Adrenal gland (tissue), 12 donors: Measurements from ENCODE around the gene RPL29. TPM values are rescaled to one million over a fixed set of nuclear protein-coding genes. Genes with fewer than 3 reads are reported as not detected.
A peak's percentile ranks its signal among the peaks of the same experiment; 100 is the strongest.

Experiments used
- DNase-seq, 7 donors: peaks; one replicate each; pipeline ENCODE4 v3.0.0-alpha.2; 2019 to 2020
- H3K27ac ChIP-seq, 5 donors: fragments of 200-600 bp; sonication (generic) in 4 of 5; 1 replicate in 3 of 5; 2 replicates in 2 of 5; pipeline versions ENCODE4 v1.5.1 to v1.8.0; 2016 to 2020; ENCODE audit warnings: mild to moderate bottlenecking in 1 of 5
- H3K27me3 ChIP-seq: fragments of 200-600 bp; 2 replicates; pipeline ENCODE4 v1.8.0; 2021
- H3K36me3 ChIP-seq, 2 donors: fragments of 200-600 bp; replicated peaks in 1 of 2; 1 replicate in 1 of 2; 2 replicates in 1 of 2; pipeline versions ENCODE4 v1.5.1 to v1.8.0; 2018 to 2022
- H3K4me1 ChIP-seq, 2 donors: fragments of 200-600 bp; replicated peaks in 1 of 2; 1 replicate in 1 of 2; 2 replicates in 1 of 2; pipeline versions ENCODE4 v1.5.1 to v1.8.0; 2018 to 2021
- H3K4me3 ChIP-seq, 4 donors: fragments of 200-600 bp; sonication (generic) in 3 of 4; one replicate each; pipeline ENCODE4 v1.5.1; 2016 to 2018
- H3K9me3 ChIP-seq, 3 donors: fragments of 200-600 bp; sonication (generic) in 1 of 3; replicated peaks in 1 of 3; 1 replicate in 2 of 3; 2 replicates in 1 of 3; pipeline versions ENCODE4 v1.5.1 to v1.8.0; 2016 to 2021
- POLR2A ChIP-seq, 2 donors: fragments of 450-650 bp; IDR thresholded peaks; one replicate each; pipeline ENCODE4 v1.6.1; 2017; ENCODE audit warnings: antibody characterized with exemption in 2 of 2, mild to moderate bottlenecking in 2 of 2, moderate library complexity in 1 of 2
- WGBS, 4 donors: extraction: QIAGEN DNeasy Blood & Tissue Kit in 2 of 4; methylation state at CpG; one replicate each; pipeline versions ENCODE4 v1.1.5 to v1.1.7; 2013 to 2017; 5-methylcytosine and 5-hydroxymethylcytosine counted together
- intact Hi-C, 2 donors: fragments of 100-400 bp; cut with DNase I; formaldehyde crosslinking; loops; one replicate each; pipeline versions ENCODE4 v1.14.1 to v1.15.0; 2022 to 2023
- polyA plus RNA-seq, 3 donors: library from polyadenylated mRNA; stranded (reverse); fragments of 200-250 nt in 2 of 3; fragments of 350-450 nt in 1 of 3; fragmentation: Illumina TruSeq in 1 of 3; extraction: RNeasy Lipid Tissue Mini Kit (QIAGEN cat#74804) in 1 of 3; gene quantifications; one replicate each; pipeline ENCODE4 v1.2.3, GENCODE V29; 2013 to 2014
- total RNA-seq, 9 donors: library from RNA; depleted of rRNA in 4 of 9; stranded (reverse); fragments of >200 nt in 4 of 9; fragments of 120-200 nt in 1 of 9; fragmentation: NEBNext Ultra II Directional in 1 of 9; extraction: Animal tissue kit (Norgen Biotek cat#: 25700) in 1 of 9; gene quantifications; one replicate each; pipeline versions ENCODE4 v1.1.0 to v1.2.4, GENCODE V29; 2013 to 2023
- TF ChIP-seq, protein P1 (sequence below), 6 experiments: fragments of 450-650 bp in 4 of 6; fragments of 200-600 bp in 2 of 6; sonication (generic) in 1 of 6; IDR thresholded peaks; 1 replicate in 5 of 6; 2 replicates in 1 of 6; pipeline versions ENCODE4 v1.5.1 to v1.8.0; 2016 to 2021; ENCODE audit warnings: antibody characterized with exemption in 6 of 6, mild to moderate bottlenecking in 2 of 6, moderate library complexity in 1 of 6
- donor health status: healthy with polysubstance abuse.
- donor health status: Bipolar disorder and iron deficiency.
- donor health status: DM: yes; HTN: yes; CAD: no.
- donor health status: DM: no; HTN: no; CAD: no.
- donor health status: DM: no; HTN: no; CAD: no.
- donor health status: DM: yes; HTN: yes; CAD: no.

The RPL29 gene
- total and polyA plus RNA-seq, 12 donors: 947 to 3,421 (median 1,448) TPM

DNA sequence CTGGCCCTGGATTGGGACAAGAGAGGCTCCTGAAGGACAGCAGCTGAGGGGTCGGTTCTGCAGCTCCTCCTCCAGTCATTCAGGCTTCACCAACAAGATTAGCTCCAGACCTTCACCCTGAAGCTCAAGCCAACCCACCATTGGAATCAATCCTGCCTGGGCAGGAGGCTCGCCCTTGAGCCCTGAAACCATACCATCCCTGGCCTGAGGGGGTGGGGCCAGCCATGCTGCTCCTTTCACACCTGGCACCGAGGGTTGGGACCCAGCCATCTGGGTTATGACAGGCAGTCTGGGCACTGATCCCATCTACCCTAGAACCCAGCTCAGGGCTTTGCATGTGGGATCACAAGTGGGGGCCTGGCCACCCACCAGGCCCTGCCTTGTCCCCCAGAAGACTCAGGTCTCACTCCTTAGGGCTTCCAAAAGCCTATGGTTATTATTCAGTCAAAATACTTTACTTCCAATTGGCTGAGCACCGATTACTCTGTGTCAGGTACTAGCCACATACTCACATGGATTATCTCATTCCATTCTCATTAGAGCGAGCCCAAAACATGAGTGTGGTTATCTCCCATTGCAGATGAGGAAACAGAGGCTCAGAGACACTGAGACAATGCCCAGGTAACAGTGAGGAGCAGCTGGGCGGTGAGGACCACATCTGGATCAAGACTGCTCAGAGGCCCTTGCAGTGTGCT is 24.9 kb downstream of the RPL29 start:
- Histone ChIP-seq H3K36me3 (no peaks in the 10 kb centered on the region), H3K27ac (peak overlapping the region in 3 of 5 donors; percentile 30 to 46 (median 35)), H3K27me3 (no peaks in the 10 kb centered on the region), H3K9me3 (no peaks in the 10 kb centered on the region), H3K4me1 (peaks cover 34 to 63% of the 10 kb centered on the region in 2 donors), H3K4me3 (no peak overlapping the region)
- 55 to 72% (median 61%) methylated on average over 4 to 6 of the region's 6 CpGs for WGBS, 4 donors
- DNase-seq: peak in 3 of 7 donors; percentile 52 to 72 (median 59)
- TF ChIP-seq, protein P1, sequence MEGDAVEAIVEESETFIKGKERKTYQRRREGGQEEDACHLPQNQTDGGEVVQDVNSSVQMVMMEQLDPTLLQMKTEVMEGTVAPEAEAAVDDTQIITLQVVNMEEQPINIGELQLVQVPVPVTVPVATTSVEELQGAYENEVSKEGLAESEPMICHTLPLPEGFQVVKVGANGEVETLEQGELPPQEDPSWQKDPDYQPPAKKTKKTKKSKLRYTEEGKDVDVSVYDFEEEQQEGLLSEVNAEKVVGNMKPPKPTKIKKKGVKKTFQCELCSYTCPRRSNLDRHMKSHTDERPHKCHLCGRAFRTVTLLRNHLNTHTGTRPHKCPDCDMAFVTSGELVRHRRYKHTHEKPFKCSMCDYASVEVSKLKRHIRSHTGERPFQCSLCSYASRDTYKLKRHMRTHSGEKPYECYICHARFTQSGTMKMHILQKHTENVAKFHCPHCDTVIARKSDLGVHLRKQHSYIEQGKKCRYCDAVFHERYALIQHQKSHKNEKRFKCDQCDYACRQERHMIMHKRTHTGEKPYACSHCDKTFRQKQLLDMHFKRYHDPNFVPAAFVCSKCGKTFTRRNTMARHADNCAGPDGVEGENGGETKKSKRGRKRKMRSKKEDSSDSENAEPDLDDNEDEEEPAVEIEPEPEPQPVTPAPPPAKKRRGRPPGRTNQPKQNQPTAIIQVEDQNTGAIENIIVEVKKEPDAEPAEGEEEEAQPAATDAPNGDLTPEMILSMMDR (IDR thresholded peaks at IDR 0.05): no peak
- no peak for TF ChIP-seq POLR2A (IDR thresholded peaks at IDR 0.05)
- intact Hi-C loops: no loop called here

DNA sequence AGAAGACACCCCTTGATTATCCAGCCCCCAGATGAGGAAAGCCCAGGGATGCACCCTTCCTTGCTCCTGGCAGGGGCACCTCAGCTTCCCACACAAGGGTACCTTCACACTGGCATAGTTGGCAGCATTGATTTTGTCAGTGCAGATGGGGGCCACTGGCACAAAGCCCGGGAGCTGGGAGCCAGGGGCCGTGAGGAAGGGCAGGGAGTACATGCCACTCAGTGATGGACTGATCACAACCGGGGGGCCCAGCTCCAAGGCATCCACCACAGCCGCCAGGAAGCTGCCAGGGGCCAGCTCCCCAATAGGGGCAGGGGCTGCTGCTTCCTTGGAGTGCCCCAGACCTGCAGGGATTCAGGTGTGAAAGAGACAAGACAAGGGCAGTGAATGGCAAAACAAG is 25.9 kb downstream of the RPL29 start:
- no peak for DNase-seq
- H3K27me3 ChIP-seq: no peaks in the 10 kb centered on the region
- H3K27ac ChIP-seq: peak overlapping the region in 1 of 5 donors; percentile 16
- peaks cover 30 to 59% of the 10 kb centered on the region in 2 donors for H3K4me1 ChIP-seq
- intact Hi-C loops: no loop called here
- TF ChIP-seq, protein P1 (IDR thresholded peaks at IDR 0.05): no peak
- no peak for TF ChIP-seq POLR2A (IDR thresholded peaks at IDR 0.05)
- H3K4me3 ChIP-seq: no peak overlapping the region
- H3K36me3 ChIP-seq: no peaks in the 10 kb centered on the region
- H3K9me3 ChIP-seq: no peaks in the 10 kb centered on the region
- 69 to 73% methylated on average over 4 of the region's 4 CpGs; no CpG with 5 or more reads in 2 of the 4 donors for WGBS, 4 donors

DNA sequence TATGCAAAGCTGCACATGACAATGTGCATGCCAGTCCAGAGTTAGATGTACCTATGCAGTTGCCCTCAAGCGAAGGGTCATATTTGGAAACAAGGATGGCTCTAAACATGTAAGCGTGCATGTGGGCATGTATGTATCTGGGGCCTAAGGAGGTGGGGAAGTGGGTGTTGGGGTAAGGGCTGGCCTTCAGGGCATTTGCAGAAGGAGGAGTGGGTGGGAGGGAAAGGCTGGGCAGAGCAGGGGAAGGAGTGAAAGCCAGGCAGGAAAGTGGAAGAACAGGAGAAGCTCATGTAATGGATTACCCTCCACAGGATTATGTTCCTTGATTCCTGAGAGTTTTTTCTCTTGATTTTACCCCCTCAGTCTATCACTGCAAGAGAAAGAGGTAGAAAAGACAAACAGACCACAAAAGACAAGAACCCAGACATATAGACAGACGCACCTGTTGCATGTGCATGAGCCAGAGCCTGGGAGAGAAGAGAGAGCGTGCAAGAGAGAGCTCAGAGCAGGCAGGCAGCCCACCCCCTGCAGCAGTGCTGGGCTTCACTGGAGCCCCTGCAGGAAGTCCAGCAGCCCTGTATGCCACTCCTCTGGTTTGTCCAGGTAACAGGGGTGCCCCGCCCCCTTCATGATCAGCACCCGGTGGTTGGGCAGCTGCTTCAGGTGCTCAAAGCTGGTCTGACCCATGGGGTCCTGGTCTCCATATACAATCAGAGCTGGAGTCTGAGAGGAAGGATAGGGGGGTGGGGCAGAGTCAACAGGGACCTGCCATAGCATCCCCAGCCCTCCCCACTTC is 26.6 kb downstream of the RPL29 start:
- Histone ChIP-seq H3K36me3 (no peaks in the 10 kb centered on the region), H3K4me1 (peaks cover 22 to 52% of the 10 kb centered on the region in 2 donors), H3K9me3 (no peaks in the 10 kb centered on the region), H3K4me3 (no peak overlapping the region), H3K27ac (peak overlapping the region in 1 of 5 donors; percentile 97), H3K27me3 (no peaks in the 10 kb centered on the region)
- intact Hi-C loops: no loop called here
- TF ChIP-seq, protein P1 (IDR thresholded peaks at IDR 0.05): no peak
- TF ChIP-seq POLR2A (IDR thresholded peaks at IDR 0.05): no peak
- 74 to 92% (median 86%) methylated on average over 6 of the region's 6 CpGs for WGBS, 4 donors
- DNase-seq: no peak

DNA sequence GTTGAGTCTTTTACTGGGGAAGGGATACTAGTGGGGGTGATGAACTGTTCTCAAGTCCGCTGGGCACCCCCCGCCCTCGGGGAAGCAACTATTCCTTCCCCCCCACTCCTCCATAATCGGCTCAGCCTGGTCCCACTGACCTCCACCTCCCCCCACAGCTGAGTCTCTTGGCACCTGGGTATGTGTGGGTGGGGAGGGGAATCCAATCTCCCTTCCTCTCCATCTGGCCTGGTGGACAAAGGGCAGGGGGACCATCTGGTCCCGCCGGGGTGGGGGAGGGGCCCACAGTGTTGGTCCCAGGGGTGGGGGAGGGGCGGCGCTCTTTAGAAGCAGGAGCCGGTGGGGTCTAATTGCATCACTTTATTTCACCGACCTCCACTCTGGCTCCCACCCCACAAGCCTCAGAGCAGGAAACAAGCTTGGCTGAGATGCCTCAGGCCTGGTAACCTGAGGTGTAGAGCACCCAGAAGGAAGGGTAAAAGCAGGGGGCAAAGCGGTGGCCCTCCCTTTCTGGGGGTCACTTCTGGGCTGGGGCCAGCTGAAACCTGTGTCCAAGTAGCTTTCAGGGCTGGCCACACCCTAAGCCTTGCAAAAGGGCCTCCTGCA is 27.4 kb downstream of the RPL29 start:
- no peaks in the 10 kb centered on the region for H3K36me3 ChIP-seq
- H3K27ac ChIP-seq: peak overlapping the region; percentile 54 to 97 (median 83)
- intact Hi-C loops: no loop called here
- H3K27me3 ChIP-seq: no peaks in the 10 kb centered on the region
- TF ChIP-seq POLR2A (IDR thresholded peaks at IDR 0.05): no peak
- TF ChIP-seq, protein P1 (IDR thresholded peaks at IDR 0.05): no peak
- no peaks in the 10 kb centered on the region for H3K9me3 ChIP-seq
- peak in 1 of 7 donors; percentile 26 for DNase-seq
- WGBS, 4 donors: 12 to 23% (median 16%) methylated on average over 7 to 11 of the region's 11 CpGs
- H3K4me1 ChIP-seq: peaks cover 22 to 50% of the 10 kb centered on the region in 2 donors
- peak overlapping the region in 3 of 4 donors; percentile 33 to 97 (median 45) for H3K4me3 ChIP-seq
